T-cell (primary cell): ENCODE measurements around the gene EFCAB8. TPM values are rescaled to one million over a fixed set of nuclear protein-coding genes. Genes with fewer than 3 reads are reported as not detected.

ENCODE experiments used
- ATAC-seq, 4 experiments: fragments of 200-7000 bp in 3 of 4; fragments of 150-1000 bp in 1 of 4; cut with Tn5 transposase; replicated peaks in 1 of 4; 1 replicate in 3 of 4; 2 replicates in 1 of 4; pipeline ENCODE4 v1.10.0; 2021; ENCODE audit warnings: moderate library complexity in 3 of 4, mild to moderate bottlenecking in 2 of 4, moderate number of reproducible peaks in 1 of 4
- CTCF ChIA-PET, 2 donors: fragments of 300-600 bp; sonication (Branson Sonifier 250); formaldehyde crosslinking; loops; one replicate each; lab custom pipeline; 2022; ENCODE audit warnings: antibody characterized with exemption in 2 of 2; lab: Charles Lee
- POLR2A ChIA-PET, 2 donors: fragments of 300-600 bp; sonication (Branson Sonifier 250); formaldehyde crosslinking; loops; one replicate each; lab custom pipeline; 2022; ENCODE audit warnings: antibody characterized with exemption in 2 of 2; lab: Charles Lee
- DNase-seq, 35 experiments: peaks; one replicate each; pipeline versions ENCODE4 v3.0.0 to v3.0.0-alpha.2; 2013 to 2023
- H3K27ac ChIP-seq: one replicate; pipeline ENCODE4 v1.5.1; 2013; ENCODE audit warnings: low read length
- H3K27me3 ChIP-seq, 2 experiments: replicated peaks in 1 of 2; 1 replicate in 1 of 2; 2 replicates in 1 of 2; pipeline versions ENCODE4 v1.6.1 to v1.7.0; 2013; ENCODE audit warnings: low read length in 1 of 2, mixed read lengths in 1 of 2; ENCODE audit not compliant: control insufficient read depth in 2 of 2, insufficient read depth in 2 of 2; ENCODE audit errors: extremely low read depth in 1 of 2
- H3K36me3 ChIP-seq, 2 donors: 1 replicate in 1 of 2; 2 replicates in 1 of 2; pipeline versions ENCODE4 v1.6.1 to v1.7.0; 2013; ENCODE audit warnings: low read length in 1 of 2; ENCODE audit not compliant: control insufficient read depth in 2 of 2, insufficient read depth in 1 of 2; ENCODE audit errors: extremely low read depth in 1 of 2
- H3K4me1 ChIP-seq, 2 experiments: 1 replicate in 1 of 2; 2 replicates in 1 of 2; pipeline versions ENCODE4 v1.6.1 to v1.7.0; 2013; ENCODE audit warnings: low read length in 2 of 2, mixed read lengths in 1 of 2; ENCODE audit not compliant: insufficient read depth in 2 of 2, control insufficient read depth in 1 of 2; ENCODE audit errors: extremely low read depth in 1 of 2
- H3K4me3 ChIP-seq, 2 donors: 1 replicate in 1 of 2; 2 replicates in 1 of 2; pipeline versions ENCODE4 v1.5.1 to v1.7.0; 2013; ENCODE audit warnings: mild to moderate bottlenecking in 2 of 2, low read length in 1 of 2, moderate library complexity in 1 of 2; ENCODE audit not compliant: control insufficient read depth in 1 of 2; ENCODE audit errors: extremely low read depth in 1 of 2
- H3K9me3 ChIP-seq: 2 replicates; pipeline ENCODE4 v1.7.0; 2013
- H3K27ac Mint-ChIP-seq, 2 donors: one replicate each; pipeline ENCODE4 v1.8.0; 2020 to 2021; ENCODE audit warnings: mild to moderate bottlenecking in 2 of 2, mixed read lengths in 2 of 2
- H3K27me3 Mint-ChIP-seq, 2 donors: one replicate each; pipeline ENCODE4 v1.8.0; 2021 to 2022; ENCODE audit warnings: mixed read lengths in 2 of 2
- H3K36me3 Mint-ChIP-seq: one replicate; pipeline ENCODE4 v1.8.0; 2021; ENCODE audit warnings: mixed read lengths
- H3K4me1 Mint-ChIP-seq, 3 donors: one replicate each; pipeline ENCODE4 v1.8.0; 2020 to 2022; ENCODE audit warnings: mixed read lengths in 3 of 3, mild to moderate bottlenecking in 1 of 3
- H3K4me3 Mint-ChIP-seq, 3 donors: one replicate each; pipeline ENCODE4 v1.8.0; 2020 to 2022; ENCODE audit warnings: mild to moderate bottlenecking in 3 of 3, mixed read lengths in 3 of 3, moderate library complexity in 3 of 3
- H3K9me3 Mint-ChIP-seq, 3 donors: one replicate each; pipeline ENCODE4 v1.8.0; 2020 to 2022; ENCODE audit warnings: mixed read lengths in 3 of 3
- WGBS: methylation state at CpG from one replicate; pipeline ENCODE4 v1.1.5; 2013; ENCODE audit warnings: missing lambda C conversion rate; ENCODE audit not compliant: insufficient coverage; 5-methylcytosine and 5-hydroxymethylcytosine counted together
- total RNA-seq, 35 experiments: library from RNA in 6 of 35; stranded (reverse) in 6 of 35; fragments of 120-200 nt in 1 of 35; gene quantifications; one replicate each; pipeline versions ENCODE4 v1.2.1 to v1.2.4 and lab custom pipeline; 2013 to 2026

EFCAB8 gene
- total RNA-seq, 5 donors from 2014 or later (not counting 1 experiment from before 2014, with no cell fraction given), result 0.80 to 1.5 (median 1.2) TPM

DNA sequence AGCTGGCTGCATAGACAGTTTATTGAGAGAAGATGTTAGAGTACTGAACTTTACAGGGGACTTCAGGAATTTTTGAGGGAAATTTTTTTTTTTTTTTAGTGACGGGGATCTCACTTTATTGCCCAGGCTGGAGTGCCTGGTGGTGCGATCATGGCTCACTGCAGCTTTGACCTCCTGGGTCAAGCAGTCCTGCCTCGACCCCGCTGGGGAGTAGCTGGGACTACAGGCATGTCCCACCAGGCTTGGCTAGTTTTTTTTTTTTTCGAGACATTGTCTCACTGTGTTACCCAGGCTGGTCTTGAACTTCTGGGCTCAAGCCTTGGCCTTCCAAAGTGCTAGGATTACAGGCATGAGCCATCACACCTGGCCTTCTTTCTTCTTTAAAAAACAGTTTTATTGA, 10.8 kb upstream of the EFCAB8 start:
- H3K27ac Mint-ChIP-seq, result peak overlapping the region; percentile 33 to 55
- DNase-seq (no peak), ATAC-seq (peak in 1 of 4 experiments; percentile 23)
- POLR2A ChIA-PET, result no interaction called here
- H3K4me3 Mint-ChIP-seq, result no peak overlapping the region
- H3K9me3 Mint-ChIP-seq, result no peaks in the 10 kb centered on the region
- Histone ChIP-seq H3K27me3 (no peaks in the 10 kb centered on the region), H3K27ac (no peak overlapping the region), H3K4me3 (no peak overlapping the region), H3K36me3 (peaks cover 8 to 82% of the 10 kb centered on the region in 2 donors), H3K4me1 (peaks cover 0 to 2% of the 10 kb centered on the region in 2 experiments), H3K9me3 (no peaks in the 10 kb centered on the region)
- no peaks in the 10 kb centered on the region for H3K27me3 Mint-ChIP-seq
- H3K36me3 Mint-ChIP-seq, result peaks cover 62% of the 10 kb centered on the region
- peaks cover 22 to 24% (median 24%) of the 10 kb centered on the region in 3 donors for H3K4me1 Mint-ChIP-seq
- CTCF ChIA-PET, result no interaction called here
- WGBS, result 100% methylated on average over 3 of the region's 5 CpGs

DNA sequence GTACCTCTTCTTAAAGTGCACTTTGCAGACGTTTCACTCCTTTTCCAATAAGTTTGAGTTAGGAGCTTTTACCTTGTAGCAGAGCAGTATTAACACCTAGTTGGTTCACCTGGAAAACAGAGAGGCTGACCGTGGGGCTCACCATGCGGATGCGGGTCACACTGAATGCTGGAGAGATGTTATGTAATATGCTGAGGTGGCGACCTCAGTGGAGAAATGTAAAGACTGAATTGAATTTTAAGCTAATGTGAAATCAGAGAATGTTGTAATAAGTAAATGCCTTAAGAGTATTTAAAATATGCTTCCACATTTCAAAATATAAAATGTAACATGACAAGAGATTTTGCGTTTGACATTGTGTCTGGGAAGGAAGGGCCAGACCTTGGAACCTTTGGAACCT, 9.9 kb upstream of the EFCAB8 start:
- no peak for ATAC-seq
- WGBS, result no CpG with 5 or more reads among the region's 6 CpGs
- H3K9me3 Mint-ChIP-seq, result no peaks in the 10 kb centered on the region
- no peak overlapping the region for H3K27ac ChIP-seq
- H3K36me3 Mint-ChIP-seq, result peaks cover 63% of the 10 kb centered on the region
- no peak overlapping the region for H3K4me3 Mint-ChIP-seq
- H3K27ac Mint-ChIP-seq, result no peak overlapping the region
- H3K27me3 ChIP-seq, result no peaks in the 10 kb centered on the region
- H3K36me3 ChIP-seq, result peaks cover 8 to 78% of the 10 kb centered on the region in 2 donors
- POLR2A ChIA-PET, result no interaction called here
- CTCF ChIA-PET, result no interaction called here
- H3K4me1 Mint-ChIP-seq, result peaks cover 23 to 28% (median 23%) of the 10 kb centered on the region in 3 donors
- no peaks in the 10 kb centered on the region for H3K27me3 Mint-ChIP-seq
- no peak for DNase-seq
- no peaks in the 10 kb centered on the region for H3K9me3 ChIP-seq
- H3K4me3 ChIP-seq, result no peak overlapping the region
- peaks cover 0 to 2% of the 10 kb centered on the region in 2 experiments for H3K4me1 ChIP-seq

DNA sequence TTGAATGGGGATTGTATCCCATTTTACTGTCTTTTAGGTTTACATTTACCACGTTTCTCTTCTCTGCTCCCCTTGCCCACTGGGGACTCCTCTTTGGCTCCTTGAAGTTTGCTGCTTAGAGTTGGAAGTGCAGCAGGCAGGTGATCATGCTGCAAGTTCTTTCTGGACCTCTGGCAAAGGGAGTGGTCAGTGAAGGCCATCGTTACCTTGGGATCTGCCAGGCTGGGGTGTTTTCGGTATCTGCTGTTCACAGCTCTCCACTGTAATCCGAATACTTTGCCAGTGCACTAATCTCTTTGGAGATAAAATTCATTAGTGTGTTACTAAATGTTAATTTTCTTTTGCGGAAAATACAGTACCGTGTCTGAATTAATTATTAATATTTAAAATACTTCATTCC, 9.1 kb upstream of the EFCAB8 start:
- Mint-ChIP-seq H3K9me3 (no peaks in the 10 kb centered on the region), H3K27ac (no peak overlapping the region), H3K36me3 (peaks cover 60% of the 10 kb centered on the region), H3K4me1 (peaks cover 19 to 23% (median 23%) of the 10 kb centered on the region in 3 donors), H3K27me3 (no peaks in the 10 kb centered on the region), H3K4me3 (no peak overlapping the region)
- Histone ChIP-seq H3K4me1 (peaks cover 0 to under 1% of the 10 kb centered on the region in 2 experiments), H3K27ac (no peak overlapping the region), H3K27me3 (no peaks in the 10 kb centered on the region), H3K9me3 (no peaks in the 10 kb centered on the region), H3K4me3 (no peak overlapping the region), H3K36me3 (peaks cover 8 to 80% of the 10 kb centered on the region in 2 donors)
- POLR2A ChIA-PET, result no interaction called here
- DNase-seq (no peak), ATAC-seq (no peak)
- CTCF ChIA-PET, result no interaction called here
- 100% methylated on average over 2 of the region's 6 CpGs for WGBS

DNA sequence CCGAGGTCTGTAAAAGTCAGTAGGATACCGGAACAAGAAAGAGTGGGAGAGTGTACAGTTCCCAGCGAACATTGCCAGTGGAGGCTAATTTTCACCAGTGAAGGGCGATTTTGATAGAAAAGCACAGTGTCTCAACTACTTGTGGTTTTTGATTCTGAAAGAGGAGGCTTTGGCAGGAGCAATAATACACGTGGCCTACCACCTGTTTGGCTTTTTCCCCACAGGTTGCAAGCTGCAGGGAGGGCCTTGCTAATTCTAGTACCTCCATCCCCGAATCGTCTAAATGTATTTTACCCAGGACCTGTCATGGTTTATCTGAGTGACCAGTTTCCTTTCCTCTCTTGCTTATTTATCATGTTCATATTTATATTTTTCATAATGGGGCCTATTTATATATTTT, 3.3 kb upstream of the EFCAB8 start:
- H3K36me3 Mint-ChIP-seq, result peaks cover 49% of the 10 kb centered on the region
- ATAC-seq (peak in 1 of 4 experiments; percentile 15), DNase-seq (no peak)
- CTCF ChIA-PET, result interaction anchor here in 1 of 2 donors (0.6 kb wide), 1 partner anchor 77 kb away, joined by 3 read pairs; no protein-coding TSS in a partner anchor
- H3K27me3 ChIP-seq, result no peaks in the 10 kb centered on the region
- H3K4me3 Mint-ChIP-seq, result no peak overlapping the region
- no peaks in the 10 kb centered on the region for H3K27me3 Mint-ChIP-seq
- peak overlapping the region; percentile 50 to 73 for H3K27ac Mint-ChIP-seq
- peaks cover 25 to 29% (median 29%) of the 10 kb centered on the region in 3 donors for H3K4me1 Mint-ChIP-seq
- no peaks in the 10 kb centered on the region for H3K9me3 ChIP-seq
- no peaks in the 10 kb centered on the region for H3K4me1 ChIP-seq
- WGBS, result 96% methylated on average over 3 of the region's 7 CpGs
- no peak overlapping the region for H3K27ac ChIP-seq
- POLR2A ChIA-PET, result no interaction called here
- peaks cover 0 to 37% of the 10 kb centered on the region in 2 donors for H3K36me3 ChIP-seq
- H3K9me3 Mint-ChIP-seq, result no peaks in the 10 kb centered on the region
- H3K4me3 ChIP-seq, result no peak overlapping the region

DNA sequence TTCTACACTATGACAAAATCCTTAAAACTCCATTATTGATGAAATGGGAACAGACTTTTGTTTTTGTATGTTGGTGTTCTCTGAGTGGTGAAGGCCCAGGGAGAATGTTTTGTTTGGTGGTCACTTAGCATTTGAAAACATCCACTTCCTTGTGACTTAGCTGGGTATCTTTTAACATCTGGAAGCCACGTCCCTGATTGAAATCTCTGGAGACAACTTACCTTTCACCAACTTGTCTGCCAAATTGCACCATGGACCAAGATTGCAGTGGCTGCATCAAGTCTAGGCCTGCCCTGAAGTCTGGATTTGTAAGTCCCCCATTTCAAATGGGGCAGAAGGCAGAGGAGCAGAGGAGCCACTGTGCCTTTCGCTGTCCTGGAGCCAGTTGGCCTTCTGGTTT, 534 bp upstream of the EFCAB8 start:
- no peak overlapping the region for H3K27ac ChIP-seq
- H3K27me3 Mint-ChIP-seq, result no peaks in the 10 kb centered on the region
- ATAC-seq (no peak), DNase-seq (no peak)
- 75% methylated on average over 1 of the region's 2 CpGs for WGBS
- H3K27me3 ChIP-seq, result no peaks in the 10 kb centered on the region
- no peak overlapping the region for H3K4me3 ChIP-seq
- no peak overlapping the region for H3K4me3 Mint-ChIP-seq
- POLR2A ChIA-PET, result interaction anchor here in 1 of 2 donors (0.6 kb wide), 1 partner anchor 11 kb away, joined by 5 read pairs; no protein-coding TSS in a partner anchor
- CTCF ChIA-PET, result no interaction called here
- peaks cover 38% of the 10 kb centered on the region for H3K36me3 Mint-ChIP-seq
- no peaks in the 10 kb centered on the region for H3K4me1 ChIP-seq
- H3K27ac Mint-ChIP-seq, result peak overlapping the region; percentile 39 to 74
- H3K4me1 Mint-ChIP-seq, result peaks cover 20 to 32% (median 23%) of the 10 kb centered on the region in 3 donors
- H3K36me3 ChIP-seq, result peaks cover 0 to 18% of the 10 kb centered on the region in 2 donors
- H3K9me3 Mint-ChIP-seq, result no peaks in the 10 kb centered on the region
- no peaks in the 10 kb centered on the region for H3K9me3 ChIP-seq

DNA sequence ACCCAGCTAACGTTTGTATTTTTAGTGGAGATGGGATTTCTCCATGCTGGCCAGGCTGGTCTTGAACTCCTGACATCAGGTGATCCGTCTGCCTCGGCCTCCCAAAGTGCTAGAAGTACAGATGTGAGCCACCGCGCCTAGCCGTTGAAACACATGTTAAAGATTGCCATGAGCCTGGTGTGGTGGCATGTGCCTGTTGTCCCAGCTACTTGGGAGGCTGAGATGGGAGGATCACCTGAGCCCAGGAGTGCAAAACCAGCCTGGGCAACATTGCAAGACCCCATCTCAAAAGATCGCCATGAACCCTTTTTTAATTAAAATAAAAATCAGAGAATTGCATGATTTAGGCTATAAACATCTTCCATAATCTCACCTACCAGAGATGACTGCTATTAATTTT, 2.7 kb downstream of the EFCAB8 start:
- ATAC-seq (no peak), DNase-seq (no peak)
- no peaks in the 10 kb centered on the region for H3K9me3 Mint-ChIP-seq
- WGBS, result 86% methylated on average over 5 of the region's 7 CpGs
- Histone ChIP-seq H3K27ac (no peak overlapping the region), H3K36me3 (peaks cover 0 to 13% of the 10 kb centered on the region in 2 donors), H3K27me3 (no peaks in the 10 kb centered on the region), H3K4me3 (no peak overlapping the region), H3K4me1 (no peaks in the 10 kb centered on the region), H3K9me3 (no peaks in the 10 kb centered on the region)
- ChIA-PET POLR2A (interaction anchor here in 1 of 2 donors (0.7 kb wide), 1 partner anchor 359 kb away, joined by 3 read pairs; no protein-coding TSS in a partner anchor), CTCF (no interaction called here)
- H3K27ac Mint-ChIP-seq, result no peak overlapping the region
- H3K36me3 Mint-ChIP-seq, result peaks cover 22% of the 10 kb centered on the region
- H3K4me3 Mint-ChIP-seq, result no peak overlapping the region
- no peaks in the 10 kb centered on the region for H3K27me3 Mint-ChIP-seq
- H3K4me1 Mint-ChIP-seq, result peaks cover 7 to 14% (median 8%) of the 10 kb centered on the region in 3 donors
